GM23338 (cell line): ENCODE results near the gene HS6ST1. TPM values are rescaled to one million over a fixed set of nuclear protein-coding genes. Genes with fewer than 3 reads are reported as not detected.

Experiments used
- ATAC-seq: fragments of 200-7000 bp; cut with Tn5 transposase; 3 replicates; pipeline ENCODE4 v1.9.1; 2020
- DNase-seq: peaks from one replicate; pipeline ENCODE4 v3.0.0-alpha.2; 2015; ENCODE audit warnings: low spot score
- H2AFZ ChIP-seq: fragments of 200-600 bp; sonication (generic); 2 replicates; pipeline ENCODE4 v1.8.0; 2016; ENCODE audit warnings: antibody characterized with exemption, mild to moderate bottlenecking, moderate library complexity
- H3F3A ChIP-seq: fragments of 200-600 bp; sonication (generic); replicated peaks from 2 replicates; pipeline ENCODE4 v1.8.0; 2017; ENCODE audit warnings: antibody characterized with exemption, mixed run types, low read depth
- H3K27ac ChIP-seq: fragments of 200-600 bp; sonication (generic); 2 replicates; pipeline ENCODE4 v1.6.1; 2016; ENCODE audit warnings: low read depth
- H3K27me3 ChIP-seq: fragments of 200-600 bp; sonication (generic); 2 replicates; pipeline ENCODE4 v1.8.0; 2016; ENCODE audit warnings: mild to moderate bottlenecking, mixed run types, moderate library complexity; ENCODE audit not compliant: insufficient read depth
- H3K36me3 ChIP-seq: fragments of 200-600 bp; sonication (generic); 2 replicates; pipeline ENCODE4 v1.8.0; 2016; ENCODE audit warnings: mild to moderate bottlenecking; ENCODE audit not compliant: insufficient read depth
- H3K4me1 ChIP-seq: fragments of 200-600 bp; sonication (generic); 2 replicates; pipeline ENCODE4 v1.8.0; 2016; ENCODE audit warnings: mild to moderate bottlenecking, moderate library complexity; ENCODE audit not compliant: insufficient read depth
- H3K4me2 ChIP-seq: fragments of 200-600 bp; sonication (generic); 2 replicates; pipeline ENCODE4 v1.7.1; 2017; ENCODE audit warnings: mixed run types
- H3K4me3 ChIP-seq: fragments of 200-600 bp; sonication (generic); 2 replicates; pipeline ENCODE4 v1.6.1; 2016; ENCODE audit warnings: mixed run types
- H3K79me2 ChIP-seq: fragments of 200-600 bp; sonication (generic); replicated peaks from 2 replicates; pipeline ENCODE4 v1.8.0; 2017; ENCODE audit warnings: mild to moderate bottlenecking; ENCODE audit not compliant: insufficient read depth
- H3K9me2 ChIP-seq: fragments of 200-600 bp; sonication (generic); 2 replicates; pipeline ENCODE4 v1.8.0; 2017; ENCODE audit not compliant: insufficient read depth
- H4K20me1 ChIP-seq: fragments of 200-600 bp; sonication (generic); replicated peaks from 2 replicates; pipeline ENCODE4 v1.8.0; 2017; ENCODE audit warnings: mild to moderate bottlenecking; ENCODE audit not compliant: insufficient read depth
- H3K27ac Mint-ChIP-seq: 2 replicates; pipeline ENCODE4 v1.8.0; 2020; ENCODE audit warnings: inconsistent platforms, mild to moderate bottlenecking, moderate library complexity, mixed read lengths
- H3K27me3 Mint-ChIP-seq: 3 replicates; pipeline ENCODE4 v1.8.0; 2022; ENCODE audit warnings: low read depth, mild to moderate bottlenecking, moderate library complexity, mixed read lengths, inconsistent platforms; ENCODE audit not compliant: insufficient read depth, poor library complexity
- H3K36me3 Mint-ChIP-seq: 3 replicates; pipeline ENCODE4 v1.8.0; 2021; ENCODE audit warnings: low read depth, mild to moderate bottlenecking, inconsistent platforms, moderate library complexity, mixed read lengths
- H3K4me1 Mint-ChIP-seq: 3 replicates; pipeline ENCODE4 v1.8.0; 2020; ENCODE audit warnings: mild to moderate bottlenecking, inconsistent platforms, mixed read lengths
- H3K4me3 Mint-ChIP-seq: 3 replicates; pipeline ENCODE4 v1.8.0; 2021; ENCODE audit warnings: moderate library complexity, mild to moderate bottlenecking, inconsistent platforms, mixed read lengths
- H3K9me3 Mint-ChIP-seq: 3 replicates; pipeline ENCODE4 v1.8.0; 2020; ENCODE audit warnings: moderate library complexity, mild to moderate bottlenecking, inconsistent platforms, mixed read lengths
- CREB1 ChIP-seq: fragments of 250-450 bp; sonication (Bioruptor Pico); IDR thresholded peaks from 2 replicates; pipeline ENCODE4 v1.5.0; 2020; ENCODE audit warnings: low read depth, mild to moderate bottlenecking, moderate library complexity
- EZH2 ChIP-seq: fragments of 200-600 bp; sonication (generic); IDR thresholded peaks from one replicate; pipeline ENCODE4 v1.8.0; 2017; ENCODE audit warnings: antibody characterized with exemption, mild to moderate bottlenecking, low read depth; ENCODE audit not compliant: unreplicated experiment
- EZH2phosphoT487 ChIP-seq: fragments of 200-600 bp; sonication (generic); IDR thresholded peaks from one replicate; pipeline ENCODE4 v1.8.1; 2018; ENCODE audit warnings: antibody characterized with exemption; ENCODE audit not compliant: unreplicated experiment
- JUNB ChIP-seq: IDR thresholded peaks from one replicate; pipeline ENCODE4 v1.6.1; 2016; ENCODE audit warnings: antibody characterized with exemption; ENCODE audit not compliant: unreplicated experiment
- NANOG ChIP-seq: IDR thresholded peaks from 2 replicates; pipeline ENCODE4 v1.6.1; 2016; ENCODE audit warnings: antibody characterized with exemption, borderline replicate concordance
- POLR2AphosphoS5 ChIP-seq: IDR thresholded peaks from 2 replicates; pipeline ENCODE4 v1.6.1; 2016; ENCODE audit warnings: antibody characterized with exemption, low read depth
- STAT1 ChIP-seq: IDR thresholded peaks from one replicate; pipeline ENCODE4 v1.6.1; 2016; ENCODE audit warnings: antibody characterized with exemption; ENCODE audit not compliant: unreplicated experiment
- ZNF114 ChIP-seq: fragments of 250-450 bp; sonication (Bioruptor Pico); IDR thresholded peaks from 2 replicates; pipeline ENCODE4 v1.5.0; 2020; ENCODE audit warnings: mild to moderate bottlenecking, moderate library complexity
- ZNF331 ChIP-seq: fragments of 250-450 bp; sonication (Bioruptor Pico); IDR thresholded peaks from 2 replicates; pipeline ENCODE4 v1.5.0; 2020; ENCODE audit warnings: low read depth, mild to moderate bottlenecking, moderate library complexity
- polyA plus RNA-seq: library from polyadenylated mRNA; unstranded; fragments of >200 nt; fragmentation: Nextera tagmentation; extraction: Ambion mirVana; gene quantifications from 2 replicates; pipeline ENCODE4 v1.2.1, GENCODE V29; 2016
- total RNA-seq: library from RNA; depleted of rRNA; stranded (reverse); fragments of >200 nt; shearing (Covaris generic); gene quantifications from 2 replicates; pipeline ENCODE4 v1.2.3, GENCODE V29; 2014
- TF ChIP-seq, protein P1 (sequence below): fragments of 250-450 bp; sonication (Bioruptor Pico); IDR thresholded peaks from 2 replicates; pipeline ENCODE4 v1.5.0; 2020; ENCODE audit warnings: mild to moderate bottlenecking, moderate library complexity
- TF ChIP-seq, protein P2 (sequence below): IDR thresholded peaks from one replicate; pipeline ENCODE4 v1.6.1; 2018; ENCODE audit warnings: antibody characterized with exemption; ENCODE audit not compliant: unreplicated experiment
- TF ChIP-seq, protein P3 (sequence below), 2 experiments: fragments of 200-600 bp in 1 of 2; sonication (generic) in 1 of 2; conservative IDR thresholded peaks; 2 replicates each; pipeline versions ENCODE4 v1.5.1 to v1.6.1; 2016 to 2017; ENCODE audit warnings: antibody characterized with exemption in 2 of 2, low read depth in 2 of 2, mild to moderate bottlenecking in 2 of 2, moderate library complexity in 1 of 2
- TF ChIP-seq, protein P4 (sequence below): IDR thresholded peaks from 2 replicates; pipeline ENCODE4 v1.6.1; 2016; ENCODE audit warnings: antibody characterized with exemption

Gene HS6ST1
- total and polyA plus RNA-seq, 2 experiments from 2014 or later = 21.1 to 106 TPM

DNA sequence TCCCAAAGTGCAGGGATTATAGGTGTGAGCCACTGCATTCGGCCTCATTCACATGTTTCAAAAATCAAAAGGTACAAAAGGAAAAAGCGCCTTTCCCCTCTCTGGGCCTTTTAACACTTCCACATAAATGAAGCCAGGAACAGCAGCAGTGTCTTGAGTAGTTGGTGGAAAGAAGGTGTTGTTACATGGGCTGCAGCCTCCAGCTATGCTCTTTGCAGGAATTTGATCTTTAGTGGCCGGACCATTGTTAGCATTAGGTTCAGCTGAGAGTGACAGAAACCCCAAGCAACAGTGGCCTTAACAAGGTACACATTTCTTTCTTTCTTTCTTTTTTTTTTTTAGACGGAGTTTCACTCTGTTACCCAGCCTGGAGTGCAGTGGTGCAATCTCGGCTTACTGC is 59.1 kb downstream of the HS6ST1 start:
- H3K36me3 Mint-ChIP-seq = peaks cover under 1% of the 10 kb centered on the region; the same call in 2 of the 3 replicates
- no peak overlapping the region for H3K27ac Mint-ChIP-seq
- Histone ChIP-seq H3K36me3 (no peaks in the 10 kb centered on the region), H3K4me2 (no peak overlapping the region), H3K4me3 (no peak overlapping the region), H3K4me1 (0 out of 2 replicates have a peak, but pooled peaks cover 4% of the 10 kb centered on the region), H3F3A (0 out of 2 replicates have a peak, but pooled peaks cover 4% of the 10 kb centered on the region), H4K20me1 (no peaks in the 10 kb centered on the region), H2AFZ (no peak overlapping the region), H3K27ac (no peak overlapping the region), H3K9me2 (no peaks in the 10 kb centered on the region), H3K79me2 (no peaks in the 10 kb centered on the region), H3K27me3 (no peaks in the 10 kb centered on the region)
- H3K4me3 Mint-ChIP-seq = no peak overlapping the region
- peaks cover 17% of the 10 kb centered on the region for H3K4me1 Mint-ChIP-seq
- ATAC-seq = no peak
- peaks cover 19% of the 10 kb centered on the region for H3K27me3 Mint-ChIP-seq
- H3K9me3 Mint-ChIP-seq = no peaks in the 10 kb centered on the region
- DNase-seq = no peak
- TF ChIP-seq EZH2phosphoT487 = no peak
- TF ChIP-seq, protein P1, sequence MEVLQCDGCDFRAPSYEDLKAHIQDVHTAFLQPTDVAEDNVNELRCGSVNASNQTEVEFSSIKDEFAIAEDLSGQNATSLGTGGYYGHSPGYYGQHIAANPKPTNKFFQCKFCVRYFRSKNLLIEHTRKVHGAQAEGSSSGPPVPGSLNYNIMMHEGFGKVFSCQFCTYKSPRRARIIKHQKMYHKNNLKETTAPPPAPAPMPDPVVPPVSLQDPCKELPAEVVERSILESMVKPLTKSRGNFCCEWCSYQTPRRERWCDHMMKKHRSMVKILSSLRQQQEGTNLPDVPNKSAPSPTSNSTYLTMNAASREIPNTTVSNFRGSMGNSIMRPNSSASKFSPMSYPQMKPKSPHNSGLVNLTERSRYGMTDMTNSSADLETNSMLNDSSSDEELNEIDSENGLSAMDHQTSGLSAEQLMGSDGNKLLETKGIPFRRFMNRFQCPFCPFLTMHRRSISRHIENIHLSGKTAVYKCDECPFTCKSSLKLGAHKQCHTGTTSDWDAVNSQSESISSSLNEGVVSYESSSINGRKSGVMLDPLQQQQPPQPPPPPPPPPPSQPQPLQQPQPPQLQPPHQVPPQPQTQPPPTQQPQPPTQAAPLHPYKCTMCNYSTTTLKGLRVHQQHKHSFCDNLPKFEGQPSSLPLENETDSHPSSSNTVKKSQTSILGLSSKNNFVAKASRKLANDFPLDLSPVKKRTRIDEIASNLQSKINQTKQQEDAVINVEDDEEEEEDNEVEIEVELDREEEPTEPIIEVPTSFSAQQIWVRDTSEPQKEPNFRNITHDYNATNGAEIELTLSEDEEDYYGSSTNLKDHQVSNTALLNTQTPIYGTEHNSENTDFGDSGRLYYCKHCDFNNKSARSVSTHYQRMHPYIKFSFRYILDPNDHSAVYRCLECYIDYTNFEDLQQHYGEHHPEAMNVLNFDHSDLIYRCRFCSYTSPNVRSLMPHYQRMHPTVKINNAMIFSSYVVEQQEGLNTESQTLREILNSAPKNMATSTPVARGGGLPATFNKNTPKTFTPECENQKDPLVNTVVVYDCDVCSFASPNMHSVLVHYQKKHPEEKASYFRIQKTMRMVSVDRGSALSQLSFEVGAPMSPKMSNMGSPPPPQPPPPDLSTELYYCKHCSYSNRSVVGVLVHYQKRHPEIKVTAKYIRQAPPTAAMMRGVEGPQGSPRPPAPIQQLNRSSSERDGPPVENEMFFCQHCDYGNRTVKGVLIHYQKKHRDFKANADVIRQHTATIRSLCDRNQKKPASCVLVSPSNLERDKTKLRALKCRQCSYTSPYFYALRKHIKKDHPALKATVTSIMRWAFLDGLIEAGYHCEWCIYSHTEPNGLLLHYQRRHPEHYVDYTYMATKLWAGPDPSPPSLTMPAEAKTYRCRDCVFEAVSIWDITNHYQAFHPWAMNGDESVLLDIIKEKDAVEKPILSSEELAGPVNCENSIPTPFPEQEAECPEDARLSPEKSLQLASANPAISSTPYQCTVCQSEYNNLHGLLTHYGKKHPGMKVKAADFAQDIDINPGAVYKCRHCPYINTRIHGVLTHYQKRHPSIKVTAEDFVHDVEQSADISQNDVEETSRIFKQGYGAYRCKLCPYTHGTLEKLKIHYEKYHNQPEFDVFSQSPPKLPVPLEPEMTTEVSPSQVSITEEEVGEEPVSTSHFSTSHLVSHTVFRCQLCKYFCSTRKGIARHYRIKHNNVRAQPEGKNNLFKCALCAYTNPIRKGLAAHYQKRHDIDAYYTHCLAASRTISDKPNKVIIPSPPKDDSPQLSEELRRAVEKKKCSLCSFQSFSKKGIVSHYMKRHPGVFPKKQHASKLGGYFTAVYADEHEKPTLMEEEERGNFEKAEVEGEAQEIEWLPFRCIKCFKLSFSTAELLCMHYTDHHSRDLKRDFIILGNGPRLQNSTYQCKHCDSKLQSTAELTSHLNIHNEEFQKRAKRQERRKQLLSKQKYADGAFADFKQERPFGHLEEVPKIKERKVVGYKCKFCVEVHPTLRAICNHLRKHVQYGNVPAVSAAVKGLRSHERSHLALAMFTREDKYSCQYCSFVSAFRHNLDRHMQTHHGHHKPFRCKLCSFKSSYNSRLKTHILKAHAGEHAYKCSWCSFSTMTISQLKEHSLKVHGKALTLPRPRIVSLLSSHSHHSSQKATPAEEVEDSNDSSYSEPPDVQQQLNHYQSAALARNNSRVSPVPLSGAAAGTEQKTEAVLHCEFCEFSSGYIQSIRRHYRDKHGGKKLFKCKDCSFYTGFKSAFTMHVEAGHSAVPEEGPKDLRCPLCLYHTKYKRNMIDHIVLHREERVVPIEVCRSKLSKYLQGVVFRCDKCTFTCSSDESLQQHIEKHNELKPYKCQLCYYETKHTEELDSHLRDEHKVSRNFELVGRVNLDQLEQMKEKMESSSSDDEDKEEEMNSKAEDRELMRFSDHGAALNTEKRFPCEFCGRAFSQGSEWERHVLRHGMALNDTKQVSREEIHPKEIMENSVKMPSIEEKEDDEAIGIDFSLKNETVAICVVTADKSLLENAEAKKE (CRISPR knock-in tag) = no peak
- TF ChIP-seq EZH2 = no peak
- TF ChIP-seq, protein P2, sequence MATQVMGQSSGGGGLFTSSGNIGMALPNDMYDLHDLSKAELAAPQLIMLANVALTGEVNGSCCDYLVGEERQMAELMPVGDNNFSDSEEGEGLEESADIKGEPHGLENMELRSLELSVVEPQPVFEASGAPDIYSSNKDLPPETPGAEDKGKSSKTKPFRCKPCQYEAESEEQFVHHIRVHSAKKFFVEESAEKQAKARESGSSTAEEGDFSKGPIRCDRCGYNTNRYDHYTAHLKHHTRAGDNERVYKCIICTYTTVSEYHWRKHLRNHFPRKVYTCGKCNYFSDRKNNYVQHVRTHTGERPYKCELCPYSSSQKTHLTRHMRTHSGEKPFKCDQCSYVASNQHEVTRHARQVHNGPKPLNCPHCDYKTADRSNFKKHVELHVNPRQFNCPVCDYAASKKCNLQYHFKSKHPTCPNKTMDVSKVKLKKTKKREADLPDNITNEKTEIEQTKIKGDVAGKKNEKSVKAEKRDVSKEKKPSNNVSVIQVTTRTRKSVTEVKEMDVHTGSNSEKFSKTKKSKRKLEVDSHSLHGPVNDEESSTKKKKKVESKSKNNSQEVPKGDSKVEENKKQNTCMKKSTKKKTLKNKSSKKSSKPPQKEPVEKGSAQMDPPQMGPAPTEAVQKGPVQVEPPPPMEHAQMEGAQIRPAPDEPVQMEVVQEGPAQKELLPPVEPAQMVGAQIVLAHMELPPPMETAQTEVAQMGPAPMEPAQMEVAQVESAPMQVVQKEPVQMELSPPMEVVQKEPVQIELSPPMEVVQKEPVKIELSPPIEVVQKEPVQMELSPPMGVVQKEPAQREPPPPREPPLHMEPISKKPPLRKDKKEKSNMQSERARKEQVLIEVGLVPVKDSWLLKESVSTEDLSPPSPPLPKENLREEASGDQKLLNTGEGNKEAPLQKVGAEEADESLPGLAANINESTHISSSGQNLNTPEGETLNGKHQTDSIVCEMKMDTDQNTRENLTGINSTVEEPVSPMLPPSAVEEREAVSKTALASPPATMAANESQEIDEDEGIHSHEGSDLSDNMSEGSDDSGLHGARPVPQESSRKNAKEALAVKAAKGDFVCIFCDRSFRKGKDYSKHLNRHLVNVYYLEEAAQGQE = no peak
- no peak for TF ChIP-seq CREB1 (CRISPR knock-in tag)
- TF ChIP-seq, protein P3, sequence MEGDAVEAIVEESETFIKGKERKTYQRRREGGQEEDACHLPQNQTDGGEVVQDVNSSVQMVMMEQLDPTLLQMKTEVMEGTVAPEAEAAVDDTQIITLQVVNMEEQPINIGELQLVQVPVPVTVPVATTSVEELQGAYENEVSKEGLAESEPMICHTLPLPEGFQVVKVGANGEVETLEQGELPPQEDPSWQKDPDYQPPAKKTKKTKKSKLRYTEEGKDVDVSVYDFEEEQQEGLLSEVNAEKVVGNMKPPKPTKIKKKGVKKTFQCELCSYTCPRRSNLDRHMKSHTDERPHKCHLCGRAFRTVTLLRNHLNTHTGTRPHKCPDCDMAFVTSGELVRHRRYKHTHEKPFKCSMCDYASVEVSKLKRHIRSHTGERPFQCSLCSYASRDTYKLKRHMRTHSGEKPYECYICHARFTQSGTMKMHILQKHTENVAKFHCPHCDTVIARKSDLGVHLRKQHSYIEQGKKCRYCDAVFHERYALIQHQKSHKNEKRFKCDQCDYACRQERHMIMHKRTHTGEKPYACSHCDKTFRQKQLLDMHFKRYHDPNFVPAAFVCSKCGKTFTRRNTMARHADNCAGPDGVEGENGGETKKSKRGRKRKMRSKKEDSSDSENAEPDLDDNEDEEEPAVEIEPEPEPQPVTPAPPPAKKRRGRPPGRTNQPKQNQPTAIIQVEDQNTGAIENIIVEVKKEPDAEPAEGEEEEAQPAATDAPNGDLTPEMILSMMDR (conservative IDR thresholded peaks at IDR 0.05; ENCODE audit: low read depth in 2 of 2) = no peak
- no peak for TF ChIP-seq NANOG
- TF ChIP-seq, protein P4, sequence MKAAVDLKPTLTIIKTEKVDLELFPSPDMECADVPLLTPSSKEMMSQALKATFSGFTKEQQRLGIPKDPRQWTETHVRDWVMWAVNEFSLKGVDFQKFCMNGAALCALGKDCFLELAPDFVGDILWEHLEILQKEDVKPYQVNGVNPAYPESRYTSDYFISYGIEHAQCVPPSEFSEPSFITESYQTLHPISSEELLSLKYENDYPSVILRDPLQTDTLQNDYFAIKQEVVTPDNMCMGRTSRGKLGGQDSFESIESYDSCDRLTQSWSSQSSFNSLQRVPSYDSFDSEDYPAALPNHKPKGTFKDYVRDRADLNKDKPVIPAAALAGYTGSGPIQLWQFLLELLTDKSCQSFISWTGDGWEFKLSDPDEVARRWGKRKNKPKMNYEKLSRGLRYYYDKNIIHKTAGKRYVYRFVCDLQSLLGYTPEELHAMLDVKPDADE = no peak
- no peak for TF ChIP-seq JUNB
- no peak for TF ChIP-seq ZNF114
- TF ChIP-seq ZNF331 (CRISPR knock-in tag) = no peak
- TF ChIP-seq POLR2AphosphoS5 = no peak
- no peak for TF ChIP-seq STAT1
